Gastroesophageal sphincter (tissue), 4 donors: ENCODE results near the gene ROBO1. TPM values are rescaled to one million over a fixed set of nuclear protein-coding genes. Genes with fewer than 3 reads are reported as not detected.

Experiments
- ATAC-seq: fragments of 150-250 bp; one replicate; pipeline ENCODE4 v1.9.1; 2016; ENCODE audit warnings: mild to moderate bottlenecking, moderate library complexity
- H3K27ac ChIP-seq, 4 donors: fragments of 200-600 bp; sonication (generic) in 3 of 4; 1 replicate in 3 of 4; 2 replicates in 1 of 4; pipeline ENCODE4 v1.5.1; 2016 to 2019
- H3K27me3 ChIP-seq: fragments of 200-600 bp; sonication (generic); one replicate; pipeline ENCODE4 v1.5.1; 2019
- H3K36me3 ChIP-seq, 2 donors: fragments of 200-600 bp; sonication (generic); one replicate each; pipeline ENCODE4 v1.5.1; 2019; ENCODE audit warnings: control low read depth in 1 of 2
- H3K4me1 ChIP-seq, 3 donors: fragments of 200-600 bp; sonication (generic); 1 replicate in 2 of 3; 2 replicates in 1 of 3; pipeline ENCODE4 v1.5.1; 2016 to 2019; ENCODE audit warnings: control low read depth in 2 of 3
- H3K4me3 ChIP-seq, 2 donors: fragments of 200-600 bp; sonication (generic); one replicate each; pipeline ENCODE4 v1.5.1; 2019; ENCODE audit warnings: mild to moderate bottlenecking in 1 of 2, moderate library complexity in 1 of 2
- H3K9me3 ChIP-seq, 3 donors: fragments of 200-600 bp; sonication (generic); one replicate each; pipeline ENCODE4 v1.5.1; 2017 to 2019; ENCODE audit warnings: control low read depth in 2 of 3
- CTCF ChIP-seq, 4 experiments: fragments of 200-600 bp in 2 of 4; fragments of 450-650 bp in 2 of 4; sonication (generic) in 1 of 4; IDR thresholded peaks; one replicate each; pipeline ENCODE4 v1.5.1; 2017 to 2019; ENCODE audit warnings: antibody characterized with exemption in 4 of 4, mild to moderate bottlenecking in 2 of 4, moderate library complexity in 2 of 4
- EP300 ChIP-seq: sonication (generic); formaldehyde crosslinking; IDR thresholded peaks from one replicate; pipeline ENCODE4 v1.6.1; 2017; ENCODE audit warnings: antibody characterized with exemption, mild to moderate bottlenecking
- POLR2A ChIP-seq, 2 donors: fragments of 450-650 bp; IDR thresholded peaks; one replicate each; pipeline ENCODE4 v1.6.1; 2017; ENCODE audit warnings: antibody characterized with exemption in 2 of 2, mild to moderate bottlenecking in 2 of 2, moderate library complexity in 1 of 2
- POLR2AphosphoS5 ChIP-seq: sonication (generic); formaldehyde crosslinking; IDR thresholded peaks from one replicate; pipeline ENCODE4 v1.6.1; 2017; ENCODE audit warnings: antibody characterized with exemption
- WGBS, 2 donors: methylation state at CpG; one replicate each; pipeline ENCODE4 v1.1.5; 2018; ENCODE audit warnings: low coverage in 1 of 2; 5-methylcytosine and 5-hydroxymethylcytosine counted together
- total RNA-seq, 4 donors: library from RNA; depleted of rRNA; stranded (reverse); fragments of >200 nt; gene quantifications; one replicate each; pipeline ENCODE4 v1.1.0, GENCODE V29; 2016

The ROBO1 gene
- 10 to 100 TPM in 3 of 4 donors, 1 to 10 TPM in 1; 9.7 to 15.3 (median 12.9) TPM for total RNA-seq

DNA sequence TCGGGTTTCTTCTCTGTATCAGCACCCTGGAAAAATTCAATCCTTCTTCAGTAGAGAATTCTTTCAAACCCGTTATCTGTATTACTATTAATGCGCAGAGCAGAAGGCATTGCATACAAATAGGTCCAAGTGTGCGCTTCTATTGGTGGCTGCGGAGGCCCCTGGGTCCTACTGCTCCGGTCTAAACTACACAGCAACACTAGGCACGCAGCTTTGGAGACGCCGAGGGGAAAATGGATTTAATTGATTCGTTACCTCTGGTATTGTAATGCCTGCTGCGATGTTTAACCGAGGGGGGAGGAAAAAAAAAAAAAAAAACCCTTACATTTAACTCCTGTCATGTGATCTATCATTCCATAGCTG lies at the start of gene ROBO1:
ROBO1 (minus strand) TSS at position 94 of the 363 bp plus-strand sequence.
- no peak within 1 kb of the TSS for H3K27ac ChIP-seq
- no peak for ATAC-seq
- H3K36me3 ChIP-seq: no peaks in the 10 kb centered on the region
- H3K9me3 ChIP-seq: no peaks in the 10 kb centered on the region
- H3K4me1 ChIP-seq: peaks cover 0 to 19% (median 0%) of the 10 kb centered on the region in 3 donors
- no peak for TF ChIP-seq POLR2AphosphoS5
- no peak for TF ChIP-seq CTCF (IDR thresholded peaks at IDR 0.05)
- no peak for TF ChIP-seq POLR2A (IDR thresholded peaks at IDR 0.05)
- no peak for TF ChIP-seq EP300
- WGBS, 2 donors: 3 to 5% methylated on average over 12 of the region's 12 CpGs
- H3K27me3 ChIP-seq: peaks cover 44% of the 10 kb centered on the region
- peak within 1 kb of the TSS in 1 of 2 donors; percentile 14 for H3K4me3 ChIP-seq

DNA sequence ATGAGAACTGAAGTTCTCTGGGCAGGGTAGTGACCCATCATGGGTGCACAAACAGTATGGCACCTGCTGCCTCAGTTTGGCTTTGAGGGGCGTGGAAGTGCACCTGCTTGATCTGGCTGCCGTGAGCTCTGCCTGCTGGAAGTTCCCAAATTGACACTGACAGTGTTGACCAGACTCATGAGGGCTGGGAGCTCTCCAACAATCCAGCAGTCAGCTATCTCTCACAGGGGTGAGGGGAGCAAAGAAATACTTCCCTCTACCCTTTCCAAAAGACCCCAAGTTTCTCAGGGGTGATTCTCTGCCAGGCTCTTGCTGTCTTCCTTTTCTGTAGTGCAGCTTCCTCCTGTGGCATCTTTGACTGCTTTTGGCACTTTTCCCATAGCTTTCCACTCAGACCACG lies 49.4 kb upstream of the ROBO1 start:
- Histone ChIP-seq H3K9me3 (peaks cover 0 to 22% (median 0%) of the 10 kb centered on the region in 3 donors), H3K27ac (no peak overlapping the region), H3K4me3 (no peak overlapping the region), H3K27me3 (no peaks in the 10 kb centered on the region), H3K4me1 (no peaks in the 10 kb centered on the region), H3K36me3 (no peaks in the 10 kb centered on the region)
- TF ChIP-seq CTCF (IDR thresholded peaks at IDR 0.05): no peak
- TF ChIP-seq POLR2A (IDR thresholded peaks at IDR 0.05): no peak
- no peak for TF ChIP-seq EP300
- TF ChIP-seq POLR2AphosphoS5: no peak
- 63% methylated on average over 1 of the region's 3 CpGs; no CpG with 5 or more reads in 1 of the 2 donors for WGBS, 2 donors
- no peak for ATAC-seq

GRCh38 chr3:79815478-79815877 lies 47.7 kb upstream of the ROBO1 start:
- H3K36me3 ChIP-seq: no peaks in the 10 kb centered on the region
- H3K4me3 ChIP-seq: no peak overlapping the region
- peaks cover 0 to 22% (median 0%) of the 10 kb centered on the region in 3 donors for H3K9me3 ChIP-seq
- H3K4me1 ChIP-seq: no peaks in the 10 kb centered on the region
- no peak overlapping the region for H3K27ac ChIP-seq
- ATAC-seq: no peak
- TF ChIP-seq CTCF (IDR thresholded peaks at IDR 0.05): no peak
- no peak for TF ChIP-seq POLR2A (IDR thresholded peaks at IDR 0.05)
- no peak for TF ChIP-seq POLR2AphosphoS5
- TF ChIP-seq EP300: no peak
- no peaks in the 10 kb centered on the region for H3K27me3 ChIP-seq

DNA sequence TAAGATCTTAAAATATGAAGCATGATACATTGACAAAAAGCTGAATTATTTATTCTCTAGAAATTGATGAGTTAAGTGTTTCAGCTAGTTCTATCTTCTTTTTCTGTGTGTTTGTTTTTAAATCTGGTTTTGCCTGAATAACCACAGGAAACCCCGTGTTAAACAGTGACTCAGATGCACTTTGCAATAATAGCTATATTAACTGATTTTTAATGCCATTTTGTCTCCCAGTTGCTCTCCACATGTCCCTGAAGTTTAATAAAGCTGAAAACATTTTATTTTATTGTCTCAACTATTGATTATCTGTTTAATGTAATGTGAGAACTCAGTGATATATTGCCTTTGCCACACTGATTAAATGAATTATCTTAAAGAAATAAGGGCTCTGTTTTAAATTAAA lies 42.8 kb upstream of the ROBO1 start:
- Histone ChIP-seq H3K27me3 (no peaks in the 10 kb centered on the region), H3K4me3 (no peak overlapping the region), H3K9me3 (peaks cover 0 to 7% (median 0%) of the 10 kb centered on the region in 3 donors), H3K36me3 (no peaks in the 10 kb centered on the region), H3K27ac (no peak overlapping the region), H3K4me1 (no peaks in the 10 kb centered on the region)
- no peak for ATAC-seq
- TF ChIP-seq POLR2A (IDR thresholded peaks at IDR 0.05) (no peak), EP300 (no peak), CTCF (IDR thresholded peaks at IDR 0.05) (no peak), POLR2AphosphoS5 (no peak)
- WGBS, 2 donors: 33 to 50% methylated on average over 1 of the region's 1 CpG

GRCh38 chr3:79810092-79810491 lies 42.3 kb upstream of the ROBO1 start:
- Histone ChIP-seq H3K27me3 (no peaks in the 10 kb centered on the region), H3K4me1 (no peaks in the 10 kb centered on the region), H3K36me3 (no peaks in the 10 kb centered on the region), H3K27ac (no peak overlapping the region), H3K4me3 (no peak overlapping the region), H3K9me3 (peaks cover 0 to 2% (median 0%) of the 10 kb centered on the region in 3 donors)
- TF ChIP-seq POLR2AphosphoS5: no peak
- TF ChIP-seq POLR2A (IDR thresholded peaks at IDR 0.05): no peak
- no peak for TF ChIP-seq CTCF (IDR thresholded peaks at IDR 0.05)
- TF ChIP-seq EP300: no peak
- WGBS, 2 donors: 82 to 100% methylated on average over 1 to 3 of the region's 3 CpGs
- ATAC-seq: no peak
